Right atrium auricular region (tissue), 2 donors: ENCODE measurements around the gene HEXIM2. TPM values are rescaled to one million over a fixed set of nuclear protein-coding genes. Genes with fewer than 3 reads are reported as not detected.

Experiments used
- DNase-seq: peaks from one replicate; pipeline ENCODE4 v3.0.0-alpha.2; 2019; ENCODE audit warnings: low spot score
- H3K27ac ChIP-seq, 2 donors: fragments of 200-600 bp; sonication (generic); 1 replicate in 1 of 2; 2 replicates in 1 of 2; pipeline ENCODE4 v1.5.1; 2016 to 2019
- H3K27me3 ChIP-seq, 2 donors: fragments of 200-600 bp; sonication (generic); one replicate each; pipeline versions ENCODE4 v1.5.1 to v1.6.0; 2017 to 2019
- H3K36me3 ChIP-seq: fragments of 200-600 bp; sonication (generic); one replicate; pipeline ENCODE4 v1.5.1; 2016
- H3K4me1 ChIP-seq, 2 donors: fragments of 200-600 bp; sonication (generic); one replicate each; pipeline versions ENCODE4 v1.5.1 to v1.6.0; 2017 to 2019
- H3K4me3 ChIP-seq, 2 donors: fragments of 200-600 bp; sonication (generic); 1 replicate in 1 of 2; 2 replicates in 1 of 2; pipeline ENCODE4 v1.5.1; 2017 to 2019; ENCODE audit warnings: mild to moderate bottlenecking in 1 of 2, moderate library complexity in 1 of 2
- H3K9me3 ChIP-seq, 2 donors: fragments of 200-600 bp; sonication (generic); one replicate each; pipeline ENCODE4 v1.5.1; 2019
- total RNA-seq, 2 donors: library from RNA; depleted of rRNA; stranded (reverse); fragments of >200 nt; gene quantifications; one replicate each; pipeline ENCODE4 v1.1.0, GENCODE V29; 2016
- TF ChIP-seq, protein P1 (sequence below), 2 donors: fragments of 200-600 bp; sonication (generic); IDR thresholded peaks; one replicate each; pipeline ENCODE4 v1.5.1; 2019; ENCODE audit warnings: antibody characterized with exemption in 2 of 2

The HEXIM2 gene
- total RNA-seq, 2 donors from 2014 or later: 3.1 to 6.8 TPM

GRCh38 chr17:45162025-45162687 is 481 bp downstream of the HEXIM2 start:
- peaks cover 0 to 37% of the 10 kb centered on the region in 2 donors for H3K4me1 ChIP-seq
- peak overlapping the region; percentile 51 to 66 for H3K27ac ChIP-seq
- peak overlapping the region; percentile 10 to 38 for H3K4me3 ChIP-seq
- no peaks in the 10 kb centered on the region for H3K36me3 ChIP-seq
- DNase-seq: no peak
- H3K27me3 ChIP-seq: no peaks in the 10 kb centered on the region
- TF ChIP-seq, protein P1, sequence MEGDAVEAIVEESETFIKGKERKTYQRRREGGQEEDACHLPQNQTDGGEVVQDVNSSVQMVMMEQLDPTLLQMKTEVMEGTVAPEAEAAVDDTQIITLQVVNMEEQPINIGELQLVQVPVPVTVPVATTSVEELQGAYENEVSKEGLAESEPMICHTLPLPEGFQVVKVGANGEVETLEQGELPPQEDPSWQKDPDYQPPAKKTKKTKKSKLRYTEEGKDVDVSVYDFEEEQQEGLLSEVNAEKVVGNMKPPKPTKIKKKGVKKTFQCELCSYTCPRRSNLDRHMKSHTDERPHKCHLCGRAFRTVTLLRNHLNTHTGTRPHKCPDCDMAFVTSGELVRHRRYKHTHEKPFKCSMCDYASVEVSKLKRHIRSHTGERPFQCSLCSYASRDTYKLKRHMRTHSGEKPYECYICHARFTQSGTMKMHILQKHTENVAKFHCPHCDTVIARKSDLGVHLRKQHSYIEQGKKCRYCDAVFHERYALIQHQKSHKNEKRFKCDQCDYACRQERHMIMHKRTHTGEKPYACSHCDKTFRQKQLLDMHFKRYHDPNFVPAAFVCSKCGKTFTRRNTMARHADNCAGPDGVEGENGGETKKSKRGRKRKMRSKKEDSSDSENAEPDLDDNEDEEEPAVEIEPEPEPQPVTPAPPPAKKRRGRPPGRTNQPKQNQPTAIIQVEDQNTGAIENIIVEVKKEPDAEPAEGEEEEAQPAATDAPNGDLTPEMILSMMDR (IDR thresholded peaks at IDR 0.05): no peak
- no peaks in the 10 kb centered on the region for H3K9me3 ChIP-seq

GRCh38 chr17:45164734-45165269 is 3.1 kb downstream of the HEXIM2 start:
- H3K9me3 ChIP-seq: no peaks in the 10 kb centered on the region
- no peak for DNase-seq
- TF ChIP-seq, protein P1 (IDR thresholded peaks at IDR 0.05): no peak
- H3K4me1 ChIP-seq: peaks cover 0 to 13% of the 10 kb centered on the region in 2 donors
- no peak overlapping the region for H3K4me3 ChIP-seq
- H3K27ac ChIP-seq: no peak overlapping the region
- H3K36me3 ChIP-seq: no peaks in the 10 kb centered on the region
- H3K27me3 ChIP-seq: no peaks in the 10 kb centered on the region

GRCh38 chr17:45168991-45169752 is 7.5 kb downstream of the HEXIM2 start:
- TF ChIP-seq, protein P1 (IDR thresholded peaks at IDR 0.05): no peak
- no peak overlapping the region for H3K27ac ChIP-seq
- H3K9me3 ChIP-seq: no peaks in the 10 kb centered on the region
- no peaks in the 10 kb centered on the region for H3K36me3 ChIP-seq
- no peaks in the 10 kb centered on the region for H3K27me3 ChIP-seq
- H3K4me3 ChIP-seq: no peak overlapping the region
- DNase-seq: no peak
- H3K4me1 ChIP-seq: peaks cover 0 to 36% of the 10 kb centered on the region in 2 donors

DNA sequence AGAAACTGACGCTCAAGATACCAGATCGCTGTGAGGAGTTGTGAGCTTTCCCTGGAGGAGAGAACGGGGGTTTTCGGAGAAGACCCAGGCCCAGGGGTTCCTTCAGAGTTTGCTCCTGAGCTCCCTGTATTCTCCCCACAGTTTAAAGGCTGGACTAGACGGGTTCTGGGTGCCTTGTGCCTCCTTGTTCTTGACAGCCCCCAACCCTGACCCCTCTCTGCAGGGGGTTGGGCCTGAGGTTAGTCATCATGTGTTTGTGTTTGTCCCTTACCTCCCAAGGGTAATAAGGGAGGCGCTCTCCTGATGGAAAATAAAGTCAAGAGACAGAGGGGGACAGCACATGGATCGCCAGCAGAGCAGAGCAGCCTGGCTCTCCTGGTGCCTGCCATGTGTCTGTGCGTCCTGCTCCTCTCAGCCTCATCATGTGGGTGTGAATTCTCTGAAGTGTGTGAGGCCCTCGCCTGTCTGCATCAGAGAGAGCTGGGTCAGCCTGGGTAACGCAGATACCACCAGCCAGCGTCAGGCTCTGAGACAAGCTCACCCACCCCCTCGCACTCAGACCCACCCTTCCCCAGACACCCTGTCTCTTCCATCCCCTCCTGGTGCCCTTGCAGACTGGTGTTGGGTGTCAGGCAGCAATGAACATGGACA is 8.7 kb downstream of the HEXIM2 start:
- Histone ChIP-seq H3K36me3 (no peaks in the 10 kb centered on the region), H3K27ac (peak overlapping the region; percentile 93), H3K9me3 (no peaks in the 10 kb centered on the region), H3K27me3 (no peaks in the 10 kb centered on the region), H3K4me3 (no peak overlapping the region), H3K4me1 (peaks cover 0 to 36% of the 10 kb centered on the region in 2 donors)
- TF ChIP-seq, protein P1 (IDR thresholded peaks at IDR 0.05): no peak
- no peak for DNase-seq

- no peaks in the 10 kb centered on the region for H3K27me3 ChIP-seq
- peak; percentile 90 for DNase-seq
- H3K4me3 ChIP-seq: peak overlapping the region in 1 of 2 donors; percentile 34
- H3K27ac ChIP-seq: peak overlapping the region; percentile 93
- peaks cover 0 to 36% of the 10 kb centered on the region in 2 donors for H3K4me1 ChIP-seq
- TF ChIP-seq, protein P1 (IDR thresholded peaks at IDR 0.05): no peak
- no peaks in the 10 kb centered on the region for H3K9me3 ChIP-seq
- H3K36me3 ChIP-seq: no peaks in the 10 kb centered on the region
Observed at GRCh38 chr17:45170931-45171337, 9.3 kb downstream of the HEXIM2 start.
